ENCODE measurements around the gene KCNK6. TPM values are rescaled to one million over a fixed set of nuclear protein-coding genes. Genes with fewer than 3 reads are reported as not detected.

The KCNK6 gene
- total RNA-seq, result 10 to 100 TPM in 1 of 4 donors, 1 to 10 TPM in 3; 2.3 to 13.0 (median 4.2) TPM

DNA sequence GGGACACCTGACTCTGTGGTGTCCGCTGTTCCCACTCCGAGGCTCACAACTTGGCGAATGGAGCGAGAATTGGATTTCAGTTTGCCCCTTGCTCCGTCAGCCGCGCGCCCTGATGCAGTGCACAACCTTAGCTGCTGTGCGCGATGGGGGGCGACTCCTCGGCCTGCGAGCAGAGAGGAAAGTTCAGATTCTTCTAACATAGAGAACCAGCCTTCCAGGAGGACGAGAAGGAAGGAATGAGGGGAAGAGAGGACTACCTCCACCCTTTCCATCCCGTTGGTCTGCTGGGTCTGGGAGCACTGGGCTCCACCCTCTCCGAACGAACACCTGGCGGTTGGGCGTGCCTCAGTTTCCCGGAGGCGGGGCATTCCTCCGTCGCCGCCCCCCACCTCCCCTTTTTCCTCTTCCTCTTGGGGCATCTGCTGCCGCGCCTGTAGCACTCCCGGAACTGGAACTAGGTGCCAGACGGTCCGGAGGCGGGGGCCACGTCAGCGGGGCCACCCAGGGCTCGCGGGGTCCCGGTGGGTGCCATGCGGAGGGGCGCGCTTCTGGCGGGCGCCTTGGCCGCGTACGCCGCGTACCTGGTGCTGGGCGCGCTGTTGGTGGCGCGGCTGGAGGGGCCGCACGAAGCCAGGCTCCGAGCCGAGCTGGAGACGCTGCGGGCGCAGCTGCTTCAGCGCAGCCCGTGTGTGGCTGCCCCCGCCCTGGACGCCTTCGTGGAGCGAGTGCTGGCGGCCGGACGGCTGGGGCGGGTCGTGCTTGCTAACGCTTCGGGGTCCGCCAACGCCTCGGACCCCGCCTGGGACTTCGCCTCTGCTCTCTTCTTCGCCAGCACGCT, at the start of gene KCNK6:
Gene KCNK6 (plus strand): TSS at position 425 of the 838 bp plus-strand sequence. CDS start 106 bp downstream, at position 531.
- H3K27me3 ChIP-seq, result no peaks in the 10 kb centered on the region
- TF ChIP-seq, protein P1, sequence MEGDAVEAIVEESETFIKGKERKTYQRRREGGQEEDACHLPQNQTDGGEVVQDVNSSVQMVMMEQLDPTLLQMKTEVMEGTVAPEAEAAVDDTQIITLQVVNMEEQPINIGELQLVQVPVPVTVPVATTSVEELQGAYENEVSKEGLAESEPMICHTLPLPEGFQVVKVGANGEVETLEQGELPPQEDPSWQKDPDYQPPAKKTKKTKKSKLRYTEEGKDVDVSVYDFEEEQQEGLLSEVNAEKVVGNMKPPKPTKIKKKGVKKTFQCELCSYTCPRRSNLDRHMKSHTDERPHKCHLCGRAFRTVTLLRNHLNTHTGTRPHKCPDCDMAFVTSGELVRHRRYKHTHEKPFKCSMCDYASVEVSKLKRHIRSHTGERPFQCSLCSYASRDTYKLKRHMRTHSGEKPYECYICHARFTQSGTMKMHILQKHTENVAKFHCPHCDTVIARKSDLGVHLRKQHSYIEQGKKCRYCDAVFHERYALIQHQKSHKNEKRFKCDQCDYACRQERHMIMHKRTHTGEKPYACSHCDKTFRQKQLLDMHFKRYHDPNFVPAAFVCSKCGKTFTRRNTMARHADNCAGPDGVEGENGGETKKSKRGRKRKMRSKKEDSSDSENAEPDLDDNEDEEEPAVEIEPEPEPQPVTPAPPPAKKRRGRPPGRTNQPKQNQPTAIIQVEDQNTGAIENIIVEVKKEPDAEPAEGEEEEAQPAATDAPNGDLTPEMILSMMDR (IDR thresholded peaks at IDR 0.05), result peak in 1 of 3 experiments; percentile 22
- TF ChIP-seq POLR2A (IDR thresholded peaks at IDR 0.05; ENCODE audit: low read depth) (no peak), EP300 (IDR thresholded peaks at IDR 0.05) (no peak), POLR2AphosphoS5 (IDR thresholded peaks at IDR 0.05) (peak; percentile 1 to 51)
- no peaks in the 10 kb centered on the region for H3K9me3 ChIP-seq
- DNase-seq (ENCODE audit: extremely low spot score), result no peak
- H3K27ac ChIP-seq (replicated peaks in 1 of 4), result peak within 1 kb of the TSS; percentile 65 to 82 (median 80)
- H3K36me3 ChIP-seq, result peaks cover 0 to 6% (median 2%) of the 10 kb centered on the region in 4 donors
- H3K4me3 ChIP-seq, result peak within 1 kb of the TSS; percentile 63 to 90 (median 72)
- peaks cover 41 to 68% (median 61%) of the 10 kb centered on the region in 4 donors for H3K4me1 ChIP-seq
- WGBS, result 7% methylated on average over 27 of the region's 76 CpGs
- intact Hi-C loops (cut with DNase I), result no loop called here

GRCh38 chr19:38270587-38271167, 49.0 kb upstream of the KCNK6 start:
- WGBS, result 79% methylated on average over 5 of the region's 5 CpGs
- Histone ChIP-seq H3K9me3 (no peaks in the 10 kb centered on the region), H3K27me3 (no peaks in the 10 kb centered on the region), H3K4me1 (peaks cover 0 to 10% (median 5%) of the 10 kb centered on the region in 4 donors), H3K36me3 (no peaks in the 10 kb centered on the region), H3K4me3 (no peak overlapping the region), H3K27ac (replicated peaks in 1 of 4) (no peak overlapping the region)
- TF ChIP-seq POLR2A (IDR thresholded peaks at IDR 0.05; ENCODE audit: low read depth) (no peak), POLR2AphosphoS5 (IDR thresholded peaks at IDR 0.05) (no peak), EP300 (IDR thresholded peaks at IDR 0.05) (no peak)
- TF ChIP-seq, protein P1 (IDR thresholded peaks at IDR 0.05), result no peak
- intact Hi-C loops (cut with DNase I), result no loop called here
- DNase-seq (ENCODE audit: extremely low spot score), result no peak

GRCh38 chr19:38273499-38273898, 46.1 kb upstream of the KCNK6 start:
- Histone ChIP-seq H3K9me3 (no peaks in the 10 kb centered on the region), H3K27ac (replicated peaks in 1 of 4) (no peak overlapping the region), H3K4me1 (peaks cover 19 to 25% (median 21%) of the 10 kb centered on the region in 4 donors), H3K27me3 (no peaks in the 10 kb centered on the region), H3K36me3 (no peaks in the 10 kb centered on the region), H3K4me3 (no peak overlapping the region)
- 84% methylated on average over 2 of the region's 2 CpGs for WGBS
- no peak for TF ChIP-seq EP300 (IDR thresholded peaks at IDR 0.05)
- TF ChIP-seq, protein P1 (IDR thresholded peaks at IDR 0.05), result no peak
- no peak for TF ChIP-seq POLR2A (IDR thresholded peaks at IDR 0.05; ENCODE audit: low read depth)
- TF ChIP-seq POLR2AphosphoS5 (IDR thresholded peaks at IDR 0.05), result no peak
- no peak for DNase-seq (ENCODE audit: extremely low spot score)
- intact Hi-C loops (cut with DNase I), result no loop called here

DNA sequence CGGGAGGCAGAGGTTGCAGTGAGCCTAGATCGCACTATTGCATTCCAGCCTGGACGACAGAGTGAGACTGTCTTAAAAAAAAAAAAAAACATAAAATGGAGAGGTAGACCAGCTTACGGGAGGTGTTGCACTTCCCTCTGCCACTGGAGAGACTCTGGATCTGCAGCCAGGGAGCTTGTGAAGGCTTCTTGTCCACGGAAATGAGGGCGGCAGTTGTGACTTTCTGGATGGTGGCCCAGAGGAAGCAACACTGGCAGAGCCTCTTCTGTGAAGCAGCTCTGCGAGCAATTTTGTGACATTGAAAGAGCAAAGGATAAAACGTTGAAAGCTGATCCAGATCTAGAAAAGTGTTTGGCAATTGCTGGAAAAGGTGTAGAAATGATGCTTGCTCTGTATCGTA, 44.9 kb upstream of the KCNK6 start:
- Histone ChIP-seq H3K27ac (replicated peaks in 1 of 4) (no peak overlapping the region), H3K9me3 (no peaks in the 10 kb centered on the region), H3K4me3 (no peak overlapping the region), H3K36me3 (no peaks in the 10 kb centered on the region), H3K4me1 (peaks cover 23 to 37% (median 26%) of the 10 kb centered on the region in 4 donors), H3K27me3 (no peaks in the 10 kb centered on the region)
- TF ChIP-seq POLR2A (IDR thresholded peaks at IDR 0.05; ENCODE audit: low read depth) (no peak), POLR2AphosphoS5 (IDR thresholded peaks at IDR 0.05) (peak; percentile 20 to 34)
- WGBS, result 59% methylated on average over 8 of the region's 9 CpGs
- no peak for DNase-seq (ENCODE audit: extremely low spot score)
- intact Hi-C loops (cut with DNase I), result no loop called here

DNA sequence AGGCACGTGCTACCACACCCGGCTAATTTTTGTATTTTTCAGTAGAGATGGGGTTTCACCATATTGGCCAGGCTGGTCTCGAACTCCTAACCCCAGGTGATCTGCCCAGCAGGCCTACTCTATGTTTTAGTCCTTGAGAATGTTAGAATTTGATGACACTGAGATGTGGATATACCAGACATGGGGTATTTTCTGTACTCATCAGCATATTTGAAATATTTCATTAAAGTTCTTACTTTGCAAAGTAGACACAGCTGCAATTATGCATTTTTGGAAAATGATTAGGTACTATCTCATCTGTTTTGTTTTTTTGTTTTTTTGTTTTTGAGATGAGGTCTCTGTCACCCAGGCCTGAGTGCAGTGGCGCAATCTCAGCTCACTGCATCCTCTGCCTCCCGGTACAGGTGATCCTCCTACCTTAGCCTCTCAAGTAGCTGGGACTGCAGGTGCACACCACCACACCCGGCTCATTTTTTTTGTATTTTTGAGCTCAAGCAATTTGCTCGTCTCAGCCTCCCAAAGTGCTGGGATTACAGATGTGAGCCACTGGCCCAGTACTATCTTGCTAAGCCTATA, 42.6 kb upstream of the KCNK6 start:
- peaks cover 23 to 43% (median 26%) of the 10 kb centered on the region in 4 donors for H3K4me1 ChIP-seq

More for the DNA sequence above, 42.6 kb upstream of the KCNK6 start:
- Histone ChIP-seq H3K36me3 (no peaks in the 10 kb centered on the region), H3K27ac (replicated peaks in 1 of 4) (peak overlapping the region; percentile 44 to 61 (median 54)), H3K9me3 (no peaks in the 10 kb centered on the region), H3K27me3 (no peaks in the 10 kb centered on the region), H3K4me3 (no peak overlapping the region)
- no peak for TF ChIP-seq EP300 (IDR thresholded peaks at IDR 0.05)
- TF ChIP-seq, protein P1 (IDR thresholded peaks at IDR 0.05), result no peak
- TF ChIP-seq POLR2A (IDR thresholded peaks at IDR 0.05; ENCODE audit: low read depth), result no peak
- TF ChIP-seq POLR2AphosphoS5 (IDR thresholded peaks at IDR 0.05), result no peak
- intact Hi-C loops (cut with DNase I), result no loop called here
- WGBS, result 97% methylated on average over 7 of the region's 7 CpGs
- DNase-seq (ENCODE audit: extremely low spot score), result no peak
